Raji (cell line): Measurements from ENCODE around the gene MYO3A.

ENCODE experiments used
- POLR2A ChIP-seq: IDR thresholded peaks from 2 replicates; pipeline ENCODE4 v1.6.1; 2011; ENCODE audit warnings: low read depth, low read length, control low read depth; ENCODE audit not compliant: insufficient read depth

The MYO3A gene

DNA sequence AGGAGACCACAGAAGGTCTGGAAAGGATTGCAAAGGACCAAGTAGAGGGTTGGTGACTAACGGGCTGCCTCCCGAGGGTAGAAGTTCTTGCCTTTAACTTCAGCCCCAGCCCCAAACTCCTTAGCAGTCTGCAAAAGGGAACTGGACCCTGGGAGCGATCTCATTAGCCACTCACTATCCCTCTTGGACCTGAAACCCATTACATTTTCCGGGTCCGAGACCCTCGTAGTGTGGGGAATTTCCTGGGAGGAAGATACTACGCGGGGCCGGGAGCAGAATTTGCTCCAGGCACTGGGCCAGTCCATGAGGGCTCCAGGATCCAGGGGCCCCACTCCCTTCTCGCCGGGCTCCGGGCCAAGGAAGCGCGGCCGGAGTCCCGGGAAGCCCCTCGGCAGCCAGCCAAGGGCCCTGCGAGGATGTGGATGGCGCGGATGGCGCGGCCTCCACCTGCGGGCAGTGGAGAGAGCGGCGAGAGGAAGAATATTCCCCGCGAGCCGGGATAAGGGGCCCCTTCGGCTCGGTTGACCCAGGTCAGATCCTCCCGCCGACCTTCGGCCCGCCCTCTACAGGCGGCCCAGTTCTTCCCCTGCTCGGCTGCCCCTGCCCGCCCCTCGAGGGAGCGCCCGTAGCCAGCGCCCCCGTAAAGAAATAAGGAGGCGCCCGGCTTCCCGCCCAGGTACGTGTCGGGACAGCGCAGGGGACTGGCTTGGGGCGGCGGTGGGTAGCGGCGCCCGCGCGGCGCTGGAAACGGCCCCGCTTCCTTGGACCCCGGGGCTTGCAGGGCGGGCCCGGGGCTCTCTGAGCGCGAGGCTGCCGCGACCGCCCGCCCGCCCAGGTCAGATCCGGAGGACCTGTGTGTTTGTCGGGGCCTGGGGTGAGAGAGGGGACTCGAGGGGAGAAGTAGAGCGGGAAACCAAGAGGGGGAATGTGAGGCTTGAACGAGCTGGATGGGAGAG lies at the start of gene MYO3A:
MYO3A (plus strand) TSS at position 577 of the 956 bp plus-strand sequence. CDS start 17,882 bp downstream, outside the sequence.
- no peak for TF ChIP-seq POLR2A

- TF ChIP-seq POLR2A: no peak
Observed at GRCh38 chr10:25888627-25889026, 45.4 kb upstream of the MYO3A start.

DNA sequence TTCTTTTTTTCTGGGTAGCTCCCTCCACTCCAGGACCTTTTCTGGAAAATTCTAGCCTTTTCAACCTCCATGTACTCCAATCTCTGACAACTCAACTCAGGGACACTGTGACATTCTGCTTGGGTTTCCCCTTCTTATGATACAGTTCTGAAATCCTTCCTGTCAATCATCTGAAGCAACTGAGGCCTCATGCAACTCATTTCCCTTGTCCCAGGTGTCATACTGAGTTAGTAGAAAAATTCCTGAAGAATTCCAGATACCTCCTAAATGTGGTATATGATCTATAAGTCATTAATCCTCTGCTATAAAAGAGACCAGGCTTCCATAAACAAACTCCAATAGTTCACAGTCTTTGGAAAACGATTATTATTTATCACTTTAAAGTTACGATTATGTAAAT lies 43.0 kb upstream of the MYO3A start:
- TF ChIP-seq POLR2A: no peak

- no peak for TF ChIP-seq POLR2A
Observed at GRCh38 chr10:25895856-25896255, 38.2 kb upstream of the MYO3A start.

- TF ChIP-seq POLR2A: no peak
Observed at GRCh38 chr10:25896421-25896820, 37.6 kb upstream of the MYO3A start.

GRCh38 chr10:25899304-25899703 lies 34.7 kb upstream of the MYO3A start:
- TF ChIP-seq POLR2A: no peak

- TF ChIP-seq POLR2A: no peak
Observed at GRCh38 chr10:25901199-25901598, 32.8 kb upstream of the MYO3A start.

DNA sequence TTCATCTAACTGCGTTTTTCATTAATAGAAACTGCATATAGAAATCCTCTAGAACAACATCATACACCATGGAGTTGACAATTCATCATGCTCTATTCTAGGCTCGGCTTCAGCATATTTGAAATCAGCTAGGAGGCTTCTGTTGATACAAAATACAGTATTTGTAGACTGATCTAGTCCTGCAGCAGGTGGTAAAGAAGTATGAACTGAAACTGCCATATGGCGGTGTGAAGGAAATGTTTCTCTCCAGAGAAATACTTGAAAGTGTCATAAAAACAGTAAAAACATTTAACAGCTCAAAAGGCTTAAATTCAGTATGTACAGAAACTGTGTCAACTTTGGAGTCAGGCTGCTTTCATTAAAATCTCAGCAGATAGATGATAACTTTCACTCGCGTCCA lies 32.0 kb upstream of the MYO3A start:
- TF ChIP-seq POLR2A: no peak

DNA sequence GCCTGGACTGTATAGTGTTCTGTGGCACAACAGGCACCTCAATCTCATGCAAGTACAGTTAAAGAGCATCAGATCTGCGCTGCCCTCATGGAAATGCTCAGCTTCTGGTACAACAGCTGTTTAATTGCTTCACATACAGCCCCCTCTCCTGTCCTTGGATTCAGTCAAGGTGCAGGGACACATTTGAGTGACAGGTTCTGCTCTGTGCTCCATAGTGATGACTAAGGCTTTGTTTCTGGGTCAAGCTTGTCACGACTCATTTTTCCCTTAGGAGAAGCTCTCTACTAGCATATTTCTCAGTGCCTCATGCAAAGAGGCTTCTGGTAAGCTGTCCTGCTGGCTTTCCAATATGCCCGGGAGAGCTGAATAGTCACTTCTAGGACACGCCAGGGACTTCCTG lies 26.8 kb upstream of the MYO3A start:
- no peak for TF ChIP-seq POLR2A

DNA sequence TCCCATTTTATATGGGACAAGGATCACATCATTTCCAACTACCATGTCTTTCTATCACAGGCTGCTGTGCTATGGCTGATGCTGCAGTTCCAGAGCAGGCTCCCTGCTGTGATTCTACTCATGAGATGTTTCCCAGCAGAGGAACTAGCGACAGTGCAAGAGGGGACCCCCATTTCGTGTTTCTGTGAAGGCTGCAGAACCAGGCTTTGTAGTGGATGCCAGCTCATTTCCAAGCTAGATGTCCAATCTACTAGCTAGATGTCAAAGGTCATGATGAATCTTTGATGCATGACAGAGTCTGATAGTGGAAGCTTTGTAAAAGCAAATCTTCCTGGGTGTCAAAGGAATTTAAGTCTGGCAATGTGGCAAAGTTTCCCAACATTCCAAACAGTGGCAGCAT lies 21.2 kb upstream of the MYO3A start:
- TF ChIP-seq POLR2A: no peak

- TF ChIP-seq POLR2A: no peak
Observed at GRCh38 chr10:25914776-25915175, 19.3 kb upstream of the MYO3A start.

GRCh38 chr10:25934621-25935139 lies 651 bp downstream of the MYO3A start:
- TF ChIP-seq POLR2A: no peak

DNA sequence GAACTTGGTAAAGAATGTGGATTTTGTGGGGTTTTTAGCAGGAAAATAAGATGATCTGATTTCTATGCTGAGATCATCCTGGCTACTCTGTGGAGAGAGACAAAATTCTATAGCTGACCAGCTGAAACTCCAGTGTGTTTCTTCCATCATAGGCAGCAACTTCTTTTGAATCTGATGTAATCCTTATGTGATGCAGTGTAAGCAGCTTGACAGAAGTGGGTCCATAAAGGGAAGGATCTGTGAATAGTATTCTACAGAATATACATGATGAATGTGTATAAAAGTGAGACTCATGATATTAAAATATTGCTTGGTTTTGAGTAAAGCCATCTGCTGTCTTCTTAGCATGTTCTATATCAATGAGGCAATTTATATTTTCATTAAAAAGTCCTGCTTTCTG lies 4.4 kb downstream of the MYO3A start:
- TF ChIP-seq POLR2A: no peak

- TF ChIP-seq POLR2A: no peak
Observed at GRCh38 chr10:25944771-25945170, 10.7 kb downstream of the MYO3A start.

DNA sequence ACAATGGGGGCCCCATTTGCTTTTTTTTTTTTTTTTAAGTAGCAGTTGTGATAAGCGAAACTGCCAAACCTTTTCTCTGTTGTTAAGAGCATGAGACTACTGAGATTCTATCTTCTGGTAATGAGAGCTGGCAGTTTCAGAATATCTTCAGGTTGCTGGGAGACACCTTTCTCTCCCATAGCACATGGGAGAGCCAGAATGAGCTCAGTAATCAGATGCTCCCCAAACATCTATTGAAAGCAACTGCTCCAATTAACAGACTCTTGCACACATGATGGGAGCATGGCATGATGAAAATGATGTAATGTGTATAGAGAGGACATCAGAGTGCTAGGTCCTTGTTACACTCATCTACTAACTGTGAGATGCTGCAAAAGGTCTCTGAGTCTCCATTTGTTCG lies 18.8 kb downstream of the MYO3A start:
- TF ChIP-seq POLR2A: no peak

DNA sequence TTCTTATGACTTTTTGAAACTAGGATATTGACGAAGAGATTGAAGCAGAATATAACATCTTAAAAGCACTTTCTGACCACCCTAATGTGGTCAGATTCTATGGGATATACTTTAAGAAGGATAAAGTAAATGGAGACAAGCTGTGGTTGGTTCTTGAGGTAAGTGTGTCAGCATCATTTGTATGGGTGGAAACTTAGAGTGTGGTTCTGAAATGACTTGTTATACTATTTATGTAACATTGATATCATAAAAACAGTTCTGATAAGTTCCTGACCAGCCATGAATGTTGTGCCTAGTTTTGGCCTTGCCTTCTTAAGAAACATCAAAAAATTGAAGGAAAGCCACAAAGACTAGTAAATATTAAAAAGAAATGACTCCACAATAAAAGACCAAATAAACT lies 20.8 kb downstream of the MYO3A start:
- no peak for TF ChIP-seq POLR2A
